Nephron (organoid): ENCODE data around the gene SLC6A18.

Source experiments
- H3K27ac Mint-ChIP-seq, 3 experiments: 2 replicates each; pipeline ENCODE4 v1.8.0; 2020; ENCODE audit warnings: mixed read lengths in 3 of 3, mild to moderate bottlenecking in 2 of 3, moderate library complexity in 1 of 3
- H3K27me3 Mint-ChIP-seq: 2 replicates; pipeline ENCODE4 v1.8.0; 2021; ENCODE audit warnings: low read depth, mild to moderate bottlenecking, moderate library complexity, mixed read lengths
- H3K36me3 Mint-ChIP-seq: 2 replicates; pipeline ENCODE4 v1.8.0; 2020; ENCODE audit warnings: low read depth, mixed read lengths
- H3K4me1 Mint-ChIP-seq: 2 replicates; pipeline ENCODE4 v1.8.0; 2020; ENCODE audit warnings: mixed read lengths
- H3K4me3 Mint-ChIP-seq, 3 experiments: 2 replicates each; pipeline ENCODE4 v1.8.0; 2020; ENCODE audit warnings: mild to moderate bottlenecking in 3 of 3, mixed read lengths in 3 of 3, moderate library complexity in 2 of 3
- H3K9me3 Mint-ChIP-seq: 2 replicates; pipeline ENCODE4 v1.8.0; 2020; ENCODE audit warnings: mixed read lengths
- CTCF ChIP-seq, 3 experiments: fragments of 200-600 bp; sonication (generic); IDR thresholded peaks; one replicate each; pipeline ENCODE4 v1.5.0; 2021; ENCODE audit warnings: antibody characterized with exemption in 3 of 3; ENCODE audit not compliant: unreplicated experiment in 3 of 3

The SLC6A18 gene

GRCh38 chr5:1207555-1207954, 17.6 kb upstream of the SLC6A18 start:
- Mint-ChIP-seq H3K4me1 (peaks cover 25% of the 10 kb centered on the region), H3K9me3 (no peaks in the 10 kb centered on the region), H3K4me3 (no peak overlapping the region), H3K36me3 (no peaks in the 10 kb centered on the region), H3K27ac (peak overlapping the region; percentile 17 to 80 (median 71)), H3K27me3 (peaks cover 26% of the 10 kb centered on the region)
- TF ChIP-seq CTCF (IDR thresholded peaks at IDR 0.05; ENCODE audit: unreplicated experiment in 3 of 3), result no peak

DNA sequence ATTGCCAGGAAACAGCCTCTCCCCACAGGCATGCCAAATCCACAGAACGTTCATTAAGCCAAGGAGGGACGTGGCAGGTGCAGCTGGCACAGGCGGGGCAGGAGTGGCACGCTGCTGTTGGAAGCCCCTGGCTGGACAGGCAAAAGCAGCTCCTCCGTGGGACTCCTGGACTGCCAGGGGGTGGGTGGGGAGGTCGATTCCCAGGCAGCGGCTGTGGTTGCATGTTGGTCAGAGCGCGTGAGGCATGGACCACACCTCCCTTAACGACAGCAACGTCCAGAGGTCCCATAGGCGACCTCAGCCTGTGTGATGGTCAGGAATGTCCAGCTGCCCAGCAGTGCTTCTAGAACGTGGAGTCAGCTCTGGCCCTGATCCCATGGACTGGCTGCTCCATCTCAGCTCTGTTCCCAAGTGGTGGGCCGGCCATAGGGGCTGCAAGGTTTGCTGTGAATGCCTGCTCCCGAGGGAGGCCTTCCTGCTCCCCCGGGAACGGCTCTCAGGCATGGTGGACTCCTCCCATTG, 16.9 kb upstream of the SLC6A18 start:
- Mint-ChIP-seq H3K36me3 (no peaks in the 10 kb centered on the region), H3K4me1 (peaks cover 25% of the 10 kb centered on the region), H3K27me3 (peaks cover 26% of the 10 kb centered on the region), H3K9me3 (no peaks in the 10 kb centered on the region), H3K27ac (peak overlapping the region in 2 of 3 experiments; percentile 17 to 80), H3K4me3 (no peak overlapping the region)
- TF ChIP-seq CTCF (IDR thresholded peaks at IDR 0.05; ENCODE audit: unreplicated experiment in 3 of 3), result no peak

DNA sequence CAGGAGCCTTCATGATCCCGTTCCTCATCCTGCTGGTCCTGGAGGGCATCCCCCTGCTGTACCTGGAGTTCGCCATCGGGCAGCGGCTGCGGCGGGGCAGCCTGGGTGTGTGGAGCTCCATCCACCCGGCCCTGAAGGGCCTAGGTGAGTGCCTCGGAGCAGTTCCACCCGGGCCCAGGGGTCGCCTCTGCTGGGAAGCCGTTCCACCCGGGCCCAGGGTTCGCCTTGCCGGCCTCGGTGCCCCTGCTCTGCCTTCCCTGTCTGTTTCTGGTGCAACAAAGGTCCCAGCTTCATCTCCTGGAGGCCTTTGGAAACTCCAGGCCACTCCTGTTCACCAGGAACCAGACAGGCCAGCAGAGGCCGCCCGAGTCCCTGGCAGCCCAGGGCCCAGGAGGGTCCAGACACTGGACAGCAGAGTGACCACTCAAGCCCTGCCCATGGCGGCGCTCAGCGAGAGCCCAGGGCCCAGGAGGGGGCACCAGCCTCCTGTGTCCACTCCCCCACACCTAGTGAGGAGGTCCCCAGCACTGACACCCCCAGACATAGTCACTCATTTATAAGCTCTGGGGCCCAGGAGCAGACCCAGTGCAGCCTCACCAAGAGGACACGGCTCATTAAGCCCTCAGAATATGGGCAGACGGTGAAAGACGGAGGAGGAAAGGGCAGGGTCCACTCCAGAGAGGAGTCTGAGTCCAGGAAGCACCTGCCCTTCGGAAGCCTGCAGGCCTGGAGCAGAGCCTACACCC, 16.3 kb upstream of the SLC6A18 start:
- Mint-ChIP-seq H3K27me3 (peaks cover 25% of the 10 kb centered on the region), H3K4me3 (no peak overlapping the region), H3K4me1 (peaks cover 25% of the 10 kb centered on the region), H3K27ac (peak overlapping the region in 2 of 3 experiments; percentile 0 to 92), H3K36me3 (no peaks in the 10 kb centered on the region), H3K9me3 (no peaks in the 10 kb centered on the region)
- peak; percentile 31 to 62 (median 51) for TF ChIP-seq CTCF (IDR thresholded peaks at IDR 0.05; ENCODE audit: unreplicated experiment in 3 of 3)

- H3K4me3 Mint-ChIP-seq, result no peak overlapping the region
- peaks cover 25% of the 10 kb centered on the region for H3K4me1 Mint-ChIP-seq
- H3K36me3 Mint-ChIP-seq, result no peaks in the 10 kb centered on the region
- H3K27ac Mint-ChIP-seq, result peak overlapping the region in 2 of 3 experiments; percentile 0 to 92
- H3K9me3 Mint-ChIP-seq, result no peaks in the 10 kb centered on the region
- H3K27me3 Mint-ChIP-seq, result peaks cover 23% of the 10 kb centered on the region
- no peak for TF ChIP-seq CTCF (IDR thresholded peaks at IDR 0.05; ENCODE audit: unreplicated experiment in 3 of 3)
These were observed 15.7 kb upstream of the SLC6A18 start for GRCh38 chr5:1209489-1209852.

DNA sequence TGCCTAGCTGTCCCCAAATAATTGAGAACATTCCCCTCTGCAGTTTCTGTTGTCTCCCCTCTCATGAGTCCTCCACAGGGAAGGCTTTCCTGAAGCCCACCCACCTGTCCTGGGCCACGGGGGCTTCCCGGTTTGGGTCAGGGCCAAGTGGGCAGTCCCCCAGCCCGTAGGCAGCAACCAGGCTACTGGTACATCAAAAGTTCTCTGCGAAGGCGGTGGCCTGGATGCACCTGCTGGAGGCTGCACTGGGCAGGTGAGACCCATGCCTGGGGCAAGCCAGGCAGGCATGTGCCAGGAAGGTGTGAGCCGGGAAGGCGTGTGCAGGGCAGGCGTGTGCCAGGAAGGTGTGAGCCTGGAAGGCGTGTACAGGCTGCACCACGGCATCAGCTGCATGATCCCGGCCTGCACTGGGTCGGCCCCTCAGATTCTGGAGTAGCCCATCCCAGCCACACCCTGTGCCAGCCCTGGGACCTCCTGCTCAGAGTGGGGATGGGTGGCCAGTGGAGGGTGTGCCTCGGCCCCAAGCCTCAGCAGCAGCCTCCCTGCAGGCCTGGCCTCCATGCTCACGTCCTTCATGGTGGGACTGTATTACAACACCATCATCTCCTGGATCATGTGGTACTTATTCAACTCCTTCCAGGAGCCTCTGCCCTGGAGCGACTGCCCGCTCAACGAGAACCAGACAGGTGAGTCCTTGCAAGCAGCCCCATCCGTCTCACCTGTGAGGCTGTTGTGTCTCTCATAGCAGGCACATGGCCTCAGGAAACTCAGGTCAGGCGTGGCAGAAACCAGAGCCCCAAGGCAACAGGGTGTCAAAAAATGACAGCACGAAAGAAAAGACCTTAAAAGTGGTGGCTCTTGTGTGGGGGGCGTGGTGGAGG, 15.0 kb upstream of the SLC6A18 start:
- no peak for TF ChIP-seq CTCF (IDR thresholded peaks at IDR 0.05; ENCODE audit: unreplicated experiment in 3 of 3)
- H3K27me3 Mint-ChIP-seq, result peaks cover 18% of the 10 kb centered on the region
- peaks cover 19% of the 10 kb centered on the region for H3K4me1 Mint-ChIP-seq
- no peak overlapping the region for H3K4me3 Mint-ChIP-seq
- H3K9me3 Mint-ChIP-seq, result no peaks in the 10 kb centered on the region
- no peaks in the 10 kb centered on the region for H3K36me3 Mint-ChIP-seq
- peak overlapping the region in 2 of 3 experiments; percentile 28 to 92 for H3K27ac Mint-ChIP-seq
